SK-N-SH treated with all-trans-retinoic acid at 6 μM for 48 hours (cell line): ENCODE results near the gene CEACAM18.

ENCODE experiments used
- BACH2 ChIP-seq: fragments of 250-450 bp; sonication (Bioruptor Pico); IDR thresholded peaks from 2 replicates; pipeline ENCODE4 v1.9.0; 2021; ENCODE audit warnings: mild to moderate bottlenecking, borderline replicate concordance
- CSDC2 ChIP-seq: fragments of 250-450 bp; sonication (Bioruptor Pico); IDR thresholded peaks from 2 replicates; pipeline ENCODE4 v1.5.0; 2020; ENCODE audit warnings: mild to moderate bottlenecking, moderate library complexity
- GLIS3 ChIP-seq: fragments of 250-450 bp; sonication (Bioruptor Pico); IDR thresholded peaks from 2 replicates; pipeline ENCODE4 v1.5.0; 2020; ENCODE audit warnings: mild to moderate bottlenecking, moderate library complexity
- ISL1 ChIP-seq: fragments of 250-450 bp; sonication (Bioruptor Pico); IDR thresholded peaks from 2 replicates; pipeline ENCODE4 v2.1.2; 2022; ENCODE audit warnings: mild to moderate bottlenecking, moderate library complexity
- OSR1 ChIP-seq: fragments of 250-450 bp; sonication (Bioruptor Pico); IDR thresholded peaks from 2 replicates; pipeline ENCODE4 v1.8.0; 2022; ENCODE audit warnings: moderate library complexity, mild to moderate bottlenecking, inconsistent platforms
- PATZ1 ChIP-seq: fragments of 250-450 bp; sonication (Bioruptor Pico); IDR thresholded peaks from 2 replicates; pipeline ENCODE4 v1.8.0; 2020; ENCODE audit warnings: mild to moderate bottlenecking, moderate library complexity, borderline replicate concordance
- PPARA ChIP-seq: fragments of 250-450 bp; sonication (Bioruptor Pico); IDR thresholded peaks from 2 replicates; pipeline ENCODE4 v1.5.0; 2020; ENCODE audit warnings: mild to moderate bottlenecking, borderline replicate concordance
- SNAI2 ChIP-seq: fragments of 250-450 bp; sonication (Bioruptor Pico); IDR thresholded peaks from 2 replicates; pipeline ENCODE4 v1.5.0; 2020; ENCODE audit warnings: mild to moderate bottlenecking, moderate library complexity
- ZFP30 ChIP-seq: fragments of 450-650 bp; formaldehyde crosslinking; IDR thresholded peaks from 2 replicates; pipeline ENCODE4 v1.5.0; 2022; ENCODE audit warnings: mild to moderate bottlenecking, moderate library complexity
- ZNF8 ChIP-seq: fragments of 450-650 bp; formaldehyde crosslinking; IDR thresholded peaks from 2 replicates; pipeline ENCODE4 v1.5.0; 2020; ENCODE audit warnings: mild to moderate bottlenecking, moderate library complexity
- TF ChIP-seq, protein P1 (sequence below): fragments of 250-450 bp; sonication (Bioruptor Pico); IDR thresholded peaks from 2 replicates; pipeline ENCODE4 v1.5.1; 2020; ENCODE audit warnings: low read depth, mild to moderate bottlenecking, moderate library complexity
- TF ChIP-seq, protein P2 (sequence below): fragments of 250-450 bp; sonication (Bioruptor Pico); IDR thresholded peaks from 2 replicates; pipeline ENCODE4 v1.5.1; 2021; ENCODE audit warnings: mild to moderate bottlenecking, moderate library complexity

- TF ChIP-seq SNAI2 (CRISPR knock-in tag) (no peak), CSDC2 (CRISPR knock-in tag) (no peak), ZFP30 (CRISPR knock-in tag) (no peak), ZNF8 (no peak), PATZ1 (CRISPR knock-in tag) (no peak), PPARA (CRISPR knock-in tag) (no peak), ISL1 (CRISPR knock-in tag) (no peak), OSR1 (no peak), BACH2 (CRISPR knock-in tag) (no peak), GLIS3 (no peak)
- TF ChIP-seq, protein P1, sequence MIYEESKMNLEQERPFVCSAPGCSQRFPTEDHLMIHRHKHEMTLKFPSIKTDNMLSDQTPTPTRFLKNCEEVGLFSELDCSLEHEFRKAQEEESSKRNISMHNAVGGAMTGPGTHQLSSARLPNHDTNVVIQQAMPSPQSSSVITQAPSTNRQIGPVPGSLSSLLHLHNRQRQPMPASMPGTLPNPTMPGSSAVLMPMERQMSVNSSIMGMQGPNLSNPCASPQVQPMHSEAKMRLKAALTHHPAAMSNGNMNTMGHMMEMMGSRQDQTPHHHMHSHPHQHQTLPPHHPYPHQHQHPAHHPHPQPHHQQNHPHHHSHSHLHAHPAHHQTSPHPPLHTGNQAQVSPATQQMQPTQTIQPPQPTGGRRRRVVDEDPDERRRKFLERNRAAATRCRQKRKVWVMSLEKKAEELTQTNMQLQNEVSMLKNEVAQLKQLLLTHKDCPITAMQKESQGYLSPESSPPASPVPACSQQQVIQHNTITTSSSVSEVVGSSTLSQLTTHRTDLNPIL (CRISPR knock-in tag) = no peak
- TF ChIP-seq, protein P2, sequence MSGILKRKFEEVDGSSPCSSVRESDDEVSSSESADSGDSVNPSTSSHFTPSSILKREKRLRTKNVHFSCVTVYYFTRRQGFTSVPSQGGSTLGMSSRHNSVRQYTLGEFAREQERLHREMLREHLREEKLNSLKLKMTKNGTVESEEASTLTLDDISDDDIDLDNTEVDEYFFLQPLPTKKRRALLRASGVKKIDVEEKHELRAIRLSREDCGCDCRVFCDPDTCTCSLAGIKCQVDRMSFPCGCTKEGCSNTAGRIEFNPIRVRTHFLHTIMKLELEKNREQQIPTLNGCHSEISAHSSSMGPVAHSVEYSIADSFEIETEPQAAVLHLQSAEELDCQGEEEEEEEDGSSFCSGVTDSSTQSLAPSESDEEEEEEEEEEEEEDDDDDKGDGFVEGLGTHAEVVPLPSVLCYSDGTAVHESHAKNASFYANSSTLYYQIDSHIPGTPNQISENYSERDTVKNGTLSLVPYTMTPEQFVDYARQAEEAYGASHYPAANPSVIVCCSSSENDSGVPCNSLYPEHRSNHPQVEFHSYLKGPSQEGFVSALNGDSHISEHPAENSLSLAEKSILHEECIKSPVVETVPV = no peak
Observed at GRCh38 chr19:51431124-51431523, 47.2 kb upstream of the CEACAM18 start.
